HepG2 (cell line): ENCODE results near the gene DTYMK. TPM values are rescaled to one million over a fixed set of nuclear protein-coding genes. Genes with fewer than 3 reads are reported as not detected.

Source experiments
- E2F1 ChIP-seq: sonication (generic); formaldehyde crosslinking; IDR thresholded peaks from 2 replicates; pipeline ENCODE4 v1.5.0; 2020; ENCODE audit warnings: missing genetic modification reagents
- GABPA ChIP-seq, 2 experiments: IDR thresholded peaks; 2 replicates each; pipeline ENCODE4 v1.6.1; 2011 to 2016; ENCODE audit warnings: low read depth in 2 of 2, low read length in 1 of 2, missing biosample characterization in 1 of 2, missing genetic modification characterization in 1 of 2
- GABPB1 ChIP-seq: IDR thresholded peaks from 2 replicates; pipeline ENCODE4 v1.6.1; 2016; ENCODE audit warnings: mild to moderate bottlenecking, missing genetic modification reagents, moderate library complexity, missing compliant biosample characterization
- GATA4 ChIP-seq: sonication (generic); IDR thresholded peaks from 2 replicates; pipeline ENCODE4 v1.6.1; 2016; ENCODE audit warnings: antibody characterized with exemption, low read depth, borderline replicate concordance
- PCBP1 ChIP-seq: fragments of 200-400 bp; formaldehyde crosslinking; IDR thresholded peaks from 2 replicates; pipeline ENCODE4 v1.6.1; 2017; ENCODE audit warnings: mild to moderate bottlenecking, low read depth, low read length, borderline replicate concordance
- TFAP4 ChIP-seq: sonication (generic); IDR thresholded peaks from 2 replicates; pipeline ENCODE4 v1.6.1; 2016; ENCODE audit warnings: low read depth, borderline replicate concordance
- ZBTB10 ChIP-seq: sonication (generic); formaldehyde crosslinking; IDR thresholded peaks from 2 replicates; pipeline ENCODE4 v1.4.0; 2020; ENCODE audit warnings: missing genetic modification reagents, borderline replicate concordance
- ZBTB21 ChIP-seq: sonication (generic); formaldehyde crosslinking; IDR thresholded peaks from 2 replicates; pipeline ENCODE4 v1.4.0; 2020; ENCODE audit warnings: missing genetic modification reagents
- ZNF263 ChIP-seq: sonication (generic); formaldehyde crosslinking; IDR thresholded peaks from 2 replicates; pipeline ENCODE4 v1.4.0; 2020; ENCODE audit warnings: missing genetic modification reagents
- ZNF264 ChIP-seq: sonication (generic); formaldehyde crosslinking; IDR thresholded peaks from 2 replicates; pipeline ENCODE4 v1.4.0; 2020; ENCODE audit warnings: missing genetic modification reagents
- ZNF280B ChIP-seq: sonication (generic); formaldehyde crosslinking; IDR thresholded peaks from 2 replicates; pipeline ENCODE4 v1.5.0; 2020; ENCODE audit warnings: missing genetic modification reagents, mild to moderate bottlenecking, borderline replicate concordance
- ZNF556 ChIP-seq: sonication (generic); formaldehyde crosslinking; IDR thresholded peaks from 2 replicates; pipeline ENCODE4 v1.4.0; 2020; ENCODE audit warnings: mild to moderate bottlenecking, missing genetic modification reagents, borderline replicate concordance
- ZNF609 ChIP-seq: sonication (generic); formaldehyde crosslinking; IDR thresholded peaks from 2 replicates; pipeline ENCODE4 v1.4.0; 2020; ENCODE audit warnings: mild to moderate bottlenecking, missing genetic modification reagents, borderline replicate concordance
- polyA plus RNA-seq, 8 experiments: library from polyadenylated mRNA; depleted of rRNA in 3 of 8; stranded (reverse) in 7 of 8; unstranded in 1 of 8; fragments of >200 nt; fragmentation: Illumina TruSeq in 4 of 8; extraction: Trizol in 4 of 8; gene quantifications; 2 replicates each; pipeline versions ENCODE4 v1.2.1 to v1.2.3, GENCODE V29; 2011 to 2016; ENCODE audit warnings: low read depth in 4 of 8, missing spikeins in 1 of 8, mixed read lengths in 1 of 8; ENCODE audit not compliant: insufficient read depth in 1 of 8
- total RNA-seq, 5 experiments: library from RNA; depleted of rRNA; stranded (reverse); fragments of >200 nt; fragmentation: Illumina TruSeq; extraction: Trizol; gene quantifications; 2 replicates each; pipeline ENCODE4 v1.2.3, GENCODE V29; 2016; ENCODE audit warnings: low read depth in 1 of 5

The DTYMK gene
- total and polyA plus RNA-seq, 2 of the 13 experiments (the other 11 are each of a cell fraction or from before 2014, with no cell fraction given): 57.5 to 134 TPM

GRCh38 chr2:241637018-241637794 is 49.4 kb downstream of the DTYMK start, which contains the start of the genes ATG4B and THAP4 (continued):
- peak; percentile 73 for TF ChIP-seq GATA4
- peak; percentile 85 for TF ChIP-seq ZNF280B
- peak; percentile 60; the same call in 1 of the 2 replicates for TF ChIP-seq TFAP4
- TF ChIP-seq ZNF264 (CRISPR knock-in tag): 0 out of 2 replicates have a peak, but pooled peaks have one; percentile 42
- peak; percentile 87 for TF ChIP-seq E2F1
- no peak for TF ChIP-seq ZBTB21 (CRISPR knock-in tag)
- 0 out of 2 replicates have a peak, but pooled peaks have one; percentile 25 for TF ChIP-seq ZNF263 (CRISPR knock-in tag)
- no peak; the same call in 1 of the 2 replicates for TF ChIP-seq ZBTB10 (CRISPR knock-in tag)
- peak; percentile 61 for TF ChIP-seq ZNF609 (CRISPR knock-in tag)
- TF ChIP-seq GABPA (IDR thresholded peaks at IDR 0.05; ENCODE audit: low read depth, low read length): no peak
- peak; percentile 79 for TF ChIP-seq GABPA (CRISPR knock-in tag; IDR thresholded peaks at IDR 0.05; ENCODE audit: low read depth)
- peak; percentile 96 for TF ChIP-seq GABPB1 (CRISPR knock-in tag)
- no peak for TF ChIP-seq PCBP1
- TF ChIP-seq ZNF556 (CRISPR knock-in tag): peak; percentile 93; the same call in 1 of the 2 replicates
